GM18907 (cell line): Measurements from ENCODE around the gene SPPL2B.
"Not testable (repeated sequence)": the region's sequence is repeated elsewhere in the genome, so short reads cannot be mapped to it uniquely, and the experiment has no call there.

ENCODE experiments used
- ATAC-seq: cut with Tn5 transposase; IDR thresholded peaks from one replicate; pipeline ENCODE4 v1.9.1; 2021; ENCODE audit warnings: mild to moderate bottlenecking, moderate library complexity; ENCODE audit not compliant: unreplicated experiment

The SPPL2B gene

GRCh38 chr19:2336528-2337328 lies 8.2 kb downstream of the SPPL2B start:
- ATAC-seq = no peak

GRCh38 chr19:2337329-2337707 lies 8.8 kb downstream of the SPPL2B start:
- no peak for ATAC-seq

- no peak for ATAC-seq
Measured at GRCh38 chr19:2338055-2338615, 9.7 kb downstream of the SPPL2B start.

GRCh38 chr19:2338751-2339643 lies 10.5 kb downstream of the SPPL2B start:
- no peak for ATAC-seq

- ATAC-seq = no peak
Measured at GRCh38 chr19:2339644-2340310, 11.3 kb downstream of the SPPL2B start.

- ATAC-seq = no peak
Measured at GRCh38 chr19:2340496-2341243, 12.2 kb downstream of the SPPL2B start.

- no peak for ATAC-seq
Measured at GRCh38 chr19:2341244-2341751, 12.8 kb downstream of the SPPL2B start.

- ATAC-seq = no peak
Measured at GRCh38 chr19:2341982-2342381, 13.5 kb downstream of the SPPL2B start.

- ATAC-seq = no peak
Measured at GRCh38 chr19:2342656-2343288, 14.3 kb downstream of the SPPL2B start.

GRCh38 chr19:2343289-2343982 lies 15.0 kb downstream of the SPPL2B start:
- no peak for ATAC-seq

GRCh38 chr19:2344381-2344870 lies 15.9 kb downstream of the SPPL2B start:
- no peak for ATAC-seq

GRCh38 chr19:2345076-2345475 lies 16.6 kb downstream of the SPPL2B start:
- ATAC-seq = no peak

- no peak for ATAC-seq
Measured at GRCh38 chr19:2345794-2346663, 17.5 kb downstream of the SPPL2B start.

GRCh38 chr19:2349818-2350217 lies 21.3 kb downstream of the SPPL2B start:
- not testable (repeated sequence) for ATAC-seq

- no peak for ATAC-seq
Measured at GRCh38 chr19:2350656-2351055, 22.2 kb downstream of the SPPL2B start.

- ATAC-seq = no peak
Measured at GRCh38 chr19:2351591-2351990, 23.1 kb downstream of the SPPL2B start.

- no peak for ATAC-seq
Measured at GRCh38 chr19:2352121-2352520, 23.6 kb downstream of the SPPL2B start.
